ENCODE data around the gene CHRM2. TPM values are rescaled to one million over a fixed set of nuclear protein-coding genes. Genes with fewer than 3 reads are reported as not detected.

Gene CHRM2
- total RNA-seq, 2 donors from 2014 or later, result not detected

GRCh38 chr7:136998495-136998894, 130.0 kb downstream of the CHRM2 start:
- no peak for DNase-seq
- Mint-ChIP-seq H3K27me3 (no peaks in the 10 kb centered on the region), H3K4me3 (no peak overlapping the region), H3K27ac (no peak overlapping the region), H3K4me1 (no peaks in the 10 kb centered on the region), H3K36me3 (ENCODE audit: low read depth) (no peaks in the 10 kb centered on the region)
- ATAC-seq, result no peak
- H3K9me3 ChIP-seq (ENCODE audit: control insufficient read depth, low read length, poor library complexity, severe bottlenecking), result no peaks in the 10 kb centered on the region

- ATAC-seq (no peak), DNase-seq (no peak)
- H3K4me3 Mint-ChIP-seq, result no peak overlapping the region
- H3K9me3 ChIP-seq (ENCODE audit: control insufficient read depth, low read length, poor library complexity, severe bottlenecking), result no peaks in the 10 kb centered on the region
- no peaks in the 10 kb centered on the region for H3K27me3 Mint-ChIP-seq
- H3K27ac Mint-ChIP-seq, result no peak overlapping the region
- no peaks in the 10 kb centered on the region for H3K36me3 Mint-ChIP-seq (ENCODE audit: low read depth)
- H3K4me1 Mint-ChIP-seq, result no peaks in the 10 kb centered on the region
These were observed 132.2 kb downstream of the CHRM2 start for GRCh38 chr7:137000621-137001020.

GRCh38 chr7:137001041-137001440, 132.6 kb downstream of the CHRM2 start:
- Mint-ChIP-seq H3K27me3 (no peaks in the 10 kb centered on the region), H3K27ac (no peak overlapping the region), H3K36me3 (ENCODE audit: low read depth) (no peaks in the 10 kb centered on the region), H3K4me1 (no peaks in the 10 kb centered on the region), H3K4me3 (no peak overlapping the region)
- no peak for DNase-seq
- H3K9me3 ChIP-seq (ENCODE audit: control insufficient read depth, low read length, poor library complexity, severe bottlenecking), result no peaks in the 10 kb centered on the region
- ATAC-seq, result no peak

GRCh38 chr7:137001478-137001877, 133.0 kb downstream of the CHRM2 start:
- H3K4me1 Mint-ChIP-seq, result no peaks in the 10 kb centered on the region
- no peaks in the 10 kb centered on the region for H3K36me3 Mint-ChIP-seq (ENCODE audit: low read depth)
- no peak overlapping the region for H3K27ac Mint-ChIP-seq
- ATAC-seq, result no peak
- no peak for DNase-seq
- no peak overlapping the region for H3K4me3 Mint-ChIP-seq
- H3K9me3 ChIP-seq (ENCODE audit: control insufficient read depth, low read length, poor library complexity, severe bottlenecking), result no peaks in the 10 kb centered on the region
- no peaks in the 10 kb centered on the region for H3K27me3 Mint-ChIP-seq

- no peaks in the 10 kb centered on the region for H3K9me3 ChIP-seq (ENCODE audit: control insufficient read depth, low read length, poor library complexity, severe bottlenecking)
- Mint-ChIP-seq H3K4me3 (no peak overlapping the region), H3K4me1 (no peaks in the 10 kb centered on the region), H3K36me3 (ENCODE audit: low read depth) (no peaks in the 10 kb centered on the region), H3K27me3 (no peaks in the 10 kb centered on the region), H3K27ac (no peak overlapping the region)
- no peak for ATAC-seq
- DNase-seq, result no peak
These were observed 134.6 kb downstream of the CHRM2 start for GRCh38 chr7:137003086-137003485.

- Mint-ChIP-seq H3K27ac (no peak overlapping the region), H3K36me3 (ENCODE audit: low read depth) (no peaks in the 10 kb centered on the region), H3K4me3 (no peak overlapping the region), H3K4me1 (no peaks in the 10 kb centered on the region), H3K27me3 (no peaks in the 10 kb centered on the region)
- no peaks in the 10 kb centered on the region for H3K9me3 ChIP-seq (ENCODE audit: control insufficient read depth, low read length, poor library complexity, severe bottlenecking)
- ATAC-seq, result no peak
- no peak for DNase-seq
These were observed 135.1 kb downstream of the CHRM2 start for GRCh38 chr7:137003566-137003965.

GRCh38 chr7:137005873-137006272, 137.4 kb downstream of the CHRM2 start:
- no peaks in the 10 kb centered on the region for H3K4me1 Mint-ChIP-seq
- H3K36me3 Mint-ChIP-seq (ENCODE audit: low read depth), result no peaks in the 10 kb centered on the region
- no peaks in the 10 kb centered on the region for H3K27me3 Mint-ChIP-seq
- H3K27ac Mint-ChIP-seq, result no peak overlapping the region
- H3K9me3 ChIP-seq (ENCODE audit: control insufficient read depth, low read length, poor library complexity, severe bottlenecking), result no peaks in the 10 kb centered on the region
- ATAC-seq, result no peak
- no peak overlapping the region for H3K4me3 Mint-ChIP-seq
- no peak for DNase-seq

- DNase-seq (no peak), ATAC-seq (no peak)
- no peaks in the 10 kb centered on the region for H3K36me3 Mint-ChIP-seq (ENCODE audit: low read depth)
- no peak overlapping the region for H3K27ac Mint-ChIP-seq
- no peaks in the 10 kb centered on the region for H3K4me1 Mint-ChIP-seq
- no peak overlapping the region for H3K4me3 Mint-ChIP-seq
- no peaks in the 10 kb centered on the region for H3K27me3 Mint-ChIP-seq
- H3K9me3 ChIP-seq (ENCODE audit: control insufficient read depth, low read length, poor library complexity, severe bottlenecking), result no peaks in the 10 kb centered on the region
These were observed 137.8 kb downstream of the CHRM2 start for GRCh38 chr7:137006293-137006692.

GRCh38 chr7:137007001-137007694, 138.7 kb downstream of the CHRM2 start:
- Mint-ChIP-seq H3K27me3 (no peaks in the 10 kb centered on the region), H3K4me3 (no peak overlapping the region), H3K27ac (no peak overlapping the region), H3K4me1 (no peaks in the 10 kb centered on the region), H3K36me3 (ENCODE audit: low read depth) (no peaks in the 10 kb centered on the region)
- DNase-seq, result no peak
- ATAC-seq, result no peak
- H3K9me3 ChIP-seq (ENCODE audit: control insufficient read depth, low read length, poor library complexity, severe bottlenecking), result no peaks in the 10 kb centered on the region

GRCh38 chr7:137009404-137009803, 141.0 kb downstream of the CHRM2 start:
- Mint-ChIP-seq H3K4me3 (no peak overlapping the region), H3K27ac (no peak overlapping the region)
- no peak for ATAC-seq

GRCh38 chr7:137015015-137015414, 146.6 kb downstream of the CHRM2 start:
- no peak overlapping the region for H3K4me3 Mint-ChIP-seq
- ATAC-seq (no peak), DNase-seq (no peak)
- H3K27me3 Mint-ChIP-seq, result no peaks in the 10 kb centered on the region
- H3K27ac Mint-ChIP-seq, result no peak overlapping the region
- no peaks in the 10 kb centered on the region for H3K9me3 ChIP-seq (ENCODE audit: control insufficient read depth, low read length, poor library complexity, severe bottlenecking)
- no peaks in the 10 kb centered on the region for H3K4me1 Mint-ChIP-seq
- H3K36me3 Mint-ChIP-seq (ENCODE audit: low read depth), result no peaks in the 10 kb centered on the region

More at GRCh38 chr7:137009404-137009803, 141.0 kb downstream of the CHRM2 start:
- Mint-ChIP-seq H3K27me3 (no peaks in the 10 kb centered on the region), H3K4me1 (no peaks in the 10 kb centered on the region), H3K36me3 (ENCODE audit: low read depth) (no peaks in the 10 kb centered on the region)
- no peaks in the 10 kb centered on the region for H3K9me3 ChIP-seq (ENCODE audit: control insufficient read depth, low read length, poor library complexity, severe bottlenecking)
- DNase-seq, result no peak

- DNase-seq, result no peak
- no peaks in the 10 kb centered on the region for H3K9me3 ChIP-seq (ENCODE audit: control insufficient read depth, low read length, poor library complexity, severe bottlenecking)
- no peaks in the 10 kb centered on the region for H3K36me3 Mint-ChIP-seq (ENCODE audit: low read depth)
- no peaks in the 10 kb centered on the region for H3K27me3 Mint-ChIP-seq
- no peak overlapping the region for H3K27ac Mint-ChIP-seq
- no peaks in the 10 kb centered on the region for H3K4me1 Mint-ChIP-seq
- ATAC-seq, result no peak
- H3K4me3 Mint-ChIP-seq, result no peak overlapping the region
These were observed 148.8 kb downstream of the CHRM2 start for GRCh38 chr7:137017221-137017620.

- no peak overlapping the region for H3K27ac Mint-ChIP-seq
- DNase-seq (no peak), ATAC-seq (no peak)
- no peaks in the 10 kb centered on the region for H3K27me3 Mint-ChIP-seq
- no peaks in the 10 kb centered on the region for H3K4me1 Mint-ChIP-seq
- no peak overlapping the region for H3K4me3 Mint-ChIP-seq
- H3K36me3 Mint-ChIP-seq (ENCODE audit: low read depth), result no peaks in the 10 kb centered on the region
- no peaks in the 10 kb centered on the region for H3K9me3 ChIP-seq (ENCODE audit: control insufficient read depth, low read length, poor library complexity, severe bottlenecking)
These were observed 150.0 kb downstream of the CHRM2 start for GRCh38 chr7:137018468-137018867.

GRCh38 chr7:137020351-137020750, 151.9 kb downstream of the CHRM2 start:
- Mint-ChIP-seq H3K27me3 (no peaks in the 10 kb centered on the region), H3K36me3 (ENCODE audit: low read depth) (no peaks in the 10 kb centered on the region), H3K27ac (no peak overlapping the region), H3K4me1 (no peaks in the 10 kb centered on the region), H3K4me3 (no peak overlapping the region)
- DNase-seq, result no peak
- no peak for ATAC-seq
- no peaks in the 10 kb centered on the region for H3K9me3 ChIP-seq (ENCODE audit: control insufficient read depth, low read length, poor library complexity, severe bottlenecking)
